ENCODE data around the gene ARRB1. TPM values are rescaled to one million over a fixed set of nuclear protein-coding genes. Genes with fewer than 3 reads are reported as not detected.

Gene ARRB1
- total RNA-seq, 4 donors from 2014 or later, result 26.3 to 104 (median 29.3) TPM

- WGBS, 2 donors, result 66 to 70% methylated on average over 15 of the region's 15 CpGs
- no peak for TF ChIP-seq CTCF (IDR thresholded peaks at IDR 0.05)
- no peak for TF ChIP-seq POLR2A (IDR thresholded peaks at IDR 0.05)
- H3K4me3 ChIP-seq (ENCODE audit: low read depth, poor library complexity, severe bottlenecking), result no peak overlapping the region
- intact Hi-C loops (cut with DNase I; ENCODE audit: low total_unique reads), result no loop called here
- DNase-seq (ENCODE audit: low spot score in 2 of 2), result no peak
Observed at GRCh38 chr11:75342231-75342918, 9.1 kb downstream of the ARRB1 start.

GRCh38 chr11:75341612-75342011 lies 9.8 kb downstream of the ARRB1 start:
- H3K4me3 ChIP-seq (ENCODE audit: low read depth, poor library complexity, severe bottlenecking), result no peak overlapping the region
- DNase-seq (ENCODE audit: low spot score in 2 of 2), result no peak
- TF ChIP-seq CTCF (IDR thresholded peaks at IDR 0.05) (no peak), POLR2A (IDR thresholded peaks at IDR 0.05) (no peak)
- intact Hi-C loops (cut with DNase I; ENCODE audit: low total_unique reads), result no loop called here
- WGBS, 2 donors, result 41 to 46% methylated on average over 5 of the region's 5 CpGs

- intact Hi-C loops (cut with DNase I; ENCODE audit: low total_unique reads), result no loop called here
- 18 to 26% methylated on average over 14 of the region's 14 CpGs for WGBS, 2 donors
- no peak for DNase-seq (ENCODE audit: low spot score in 2 of 2)
- no peak for TF ChIP-seq POLR2A (IDR thresholded peaks at IDR 0.05)
- TF ChIP-seq CTCF (IDR thresholded peaks at IDR 0.05), result no peak
- no peak overlapping the region for H3K4me3 ChIP-seq (ENCODE audit: low read depth, poor library complexity, severe bottlenecking)
Observed at GRCh38 chr11:75339685-75340409, 11.6 kb downstream of the ARRB1 start.

GRCh38 chr11:75338516-75339208 lies 12.8 kb downstream of the ARRB1 start:
- intact Hi-C loops (cut with DNase I; ENCODE audit: low total_unique reads), result no loop called here
- no peak for DNase-seq (ENCODE audit: low spot score in 2 of 2)
- 26 to 31% methylated on average over 8 of the region's 8 CpGs for WGBS, 2 donors
- no peak overlapping the region for H3K4me3 ChIP-seq (ENCODE audit: low read depth, poor library complexity, severe bottlenecking)
- TF ChIP-seq POLR2A (IDR thresholded peaks at IDR 0.05), result no peak
- TF ChIP-seq CTCF (IDR thresholded peaks at IDR 0.05), result no peak

- no peak overlapping the region for H3K4me3 ChIP-seq (ENCODE audit: low read depth, poor library complexity, severe bottlenecking)
- DNase-seq (ENCODE audit: low spot score in 2 of 2), result no peak
- WGBS, 2 donors, result 28 to 34% methylated on average over 6 of the region's 6 CpGs
- TF ChIP-seq POLR2A (IDR thresholded peaks at IDR 0.05), result no peak
- no peak for TF ChIP-seq CTCF (IDR thresholded peaks at IDR 0.05)
- intact Hi-C loops (cut with DNase I; ENCODE audit: low total_unique reads), result no loop called here
Observed at GRCh38 chr11:75337195-75337654, 14.2 kb downstream of the ARRB1 start.
